Measurements from ENCODE around the gene SCFD1.

Gene SCFD1

GRCh38 chr14:30582376-30582775, 39.7 kb upstream of the SCFD1 start:
- no peak for TF ChIP-seq CTCF (conservative IDR thresholded peaks at IDR 0.05; ENCODE audit: low read depth, low read length)
- H3K4me3 ChIP-seq (ENCODE audit: low read length): no peak overlapping the region

GRCh38 chr14:30584058-30584630, 38.0 kb upstream of the SCFD1 start:
- no peak for TF ChIP-seq CTCF (conservative IDR thresholded peaks at IDR 0.05; ENCODE audit: low read depth, low read length)
- no peak overlapping the region for H3K4me3 ChIP-seq (ENCODE audit: low read length)
- no peak for DNase-seq (ENCODE audit: low read depth)

More at GRCh38 chr14:30582376-30582775, 39.7 kb upstream of the SCFD1 start:
- no peak for DNase-seq (ENCODE audit: low read depth)

DNA sequence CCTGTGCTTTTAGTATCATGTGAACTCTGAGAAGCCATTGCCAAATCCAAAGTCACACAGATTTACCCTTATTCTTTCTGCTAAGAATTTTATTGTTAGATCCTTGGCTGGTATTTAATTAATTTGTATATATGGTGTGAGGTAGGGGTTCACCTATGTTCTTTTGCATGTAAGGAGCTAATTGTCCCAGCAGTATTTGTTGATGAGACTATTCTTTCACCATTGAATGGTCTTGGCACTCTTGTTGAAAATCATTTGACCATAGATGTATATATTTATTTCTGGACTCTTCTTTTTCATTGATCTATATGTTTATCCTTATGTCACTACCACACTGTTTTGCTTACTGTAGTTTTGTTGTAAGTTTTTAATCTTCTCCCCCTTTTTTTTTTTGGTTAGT, 36.9 kb upstream of the SCFD1 start:
- DNase-seq (ENCODE audit: low read depth): no peak
- no peak for TF ChIP-seq CTCF (conservative IDR thresholded peaks at IDR 0.05; ENCODE audit: low read depth, low read length)
- H3K4me3 ChIP-seq (ENCODE audit: low read length): no peak overlapping the region

DNA sequence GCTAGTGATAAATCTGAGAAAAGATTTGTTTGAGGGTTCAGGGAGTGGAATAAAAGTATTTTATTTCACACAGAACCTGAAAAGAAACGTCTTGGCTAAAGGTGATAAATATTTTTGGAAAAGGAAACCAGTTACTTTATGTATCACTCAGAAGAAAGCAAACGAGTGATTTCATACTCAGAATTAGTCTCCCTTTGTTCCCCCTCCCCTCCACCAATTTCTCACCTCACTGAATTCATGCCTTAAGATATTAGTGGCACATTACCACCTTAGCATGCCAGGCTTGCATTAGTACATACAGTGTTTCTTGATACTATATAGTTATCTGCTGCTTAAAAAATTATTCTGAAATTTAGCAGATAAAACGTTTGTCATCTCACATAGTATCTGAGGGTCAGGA, 35.0 kb upstream of the SCFD1 start:
- no peak overlapping the region for H3K4me3 ChIP-seq (ENCODE audit: low read length)
- no peak for DNase-seq (ENCODE audit: low read depth)
- no peak for TF ChIP-seq CTCF (conservative IDR thresholded peaks at IDR 0.05; ENCODE audit: low read depth, low read length)

GRCh38 chr14:30588873-30589272, 33.2 kb upstream of the SCFD1 start:
- no peak for DNase-seq (ENCODE audit: low read depth)
- H3K4me3 ChIP-seq (ENCODE audit: low read length): no peak overlapping the region
- TF ChIP-seq CTCF (conservative IDR thresholded peaks at IDR 0.05; ENCODE audit: low read depth, low read length): no peak

DNA sequence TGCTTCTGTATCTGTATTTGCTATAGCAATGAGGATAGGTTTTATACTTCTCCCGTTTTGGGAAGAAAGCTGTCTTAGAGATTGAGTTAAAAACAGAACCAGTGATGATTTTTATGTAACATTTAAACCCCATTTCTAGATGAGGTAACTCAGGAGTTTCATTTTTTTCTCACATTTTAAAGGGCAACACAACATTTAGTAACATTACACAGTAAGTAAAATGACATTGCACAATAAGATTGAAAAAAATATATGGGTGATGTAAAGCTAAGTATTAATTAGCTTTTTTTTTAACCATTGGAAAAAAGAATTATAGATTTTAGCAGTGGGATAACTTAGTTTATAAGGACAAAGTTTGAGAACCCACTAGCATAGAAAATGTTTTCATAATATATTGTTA, 25.2 kb upstream of the SCFD1 start:
- H3K4me3 ChIP-seq (ENCODE audit: low read length): no peak overlapping the region
- DNase-seq (ENCODE audit: low read depth): no peak
- TF ChIP-seq CTCF (conservative IDR thresholded peaks at IDR 0.05; ENCODE audit: low read depth, low read length): no peak

- H3K4me3 ChIP-seq (ENCODE audit: low read length): no peak overlapping the region
- DNase-seq (ENCODE audit: low read depth): no peak
Measured at GRCh38 chr14:30597504-30597903, 24.6 kb upstream of the SCFD1 start.

More at GRCh38 chr14:30597504-30597903, 24.6 kb upstream of the SCFD1 start:
- TF ChIP-seq CTCF (conservative IDR thresholded peaks at IDR 0.05; ENCODE audit: low read depth, low read length): no peak

Data from retinal pigment epithelial cell (primary cell).